HCT116 (cell line): ENCODE measurements around the gene KATNAL1.

ENCODE experiments used
- CEBPB ChIP-seq: IDR thresholded peaks from 2 replicates; pipeline ENCODE4 v1.6.1; 2012; ENCODE audit warnings: low read depth
- CTCF ChIP-seq, 3 experiments: fragments of 200-600 bp in 1 of 3; sonication (generic) in 1 of 3; IDR thresholded peaks in 2 of 3; conservative IDR thresholded peaks in 1 of 3; 2 replicates each; pipeline ENCODE4 v1.5.1; 2012 to 2017; ENCODE audit warnings: low read depth in 2 of 3, low read length in 2 of 3, antibody characterized with exemption in 1 of 3, borderline replicate concordance in 1 of 3, control low read depth in 1 of 3, mild to moderate bottlenecking in 1 of 3, mixed read lengths in 1 of 3, mixed run types in 1 of 3, moderate library complexity in 1 of 3; ENCODE audit not compliant: insufficient read depth in 1 of 3
- ELF1 ChIP-seq: IDR thresholded peaks from 2 replicates; pipeline ENCODE4 v1.6.1; 2012; ENCODE audit warnings: low read depth, borderline replicate concordance
- EZH2 ChIP-seq: fragments of 200-600 bp; sonication (generic); IDR thresholded peaks from 2 replicates; pipeline ENCODE4 v1.6.1; 2017; ENCODE audit warnings: antibody characterized with exemption, mixed run types
- MAX ChIP-seq: IDR thresholded peaks from 2 replicates; pipeline ENCODE4 v1.6.1; 2012
- POLR2A ChIP-seq: IDR thresholded peaks from 2 replicates; pipeline ENCODE4 v1.7.0; 2011; ENCODE audit warnings: borderline replicate concordance; ENCODE audit not compliant: insufficient read depth, insufficient read length; ENCODE audit errors: extremely low read depth
- POLR2AphosphoS5 ChIP-seq: IDR thresholded peaks from 2 replicates; pipeline ENCODE4 v1.6.1; 2011; ENCODE audit warnings: mild to moderate bottlenecking, low read depth, low read length, moderate library complexity
- RAD21 ChIP-seq: IDR thresholded peaks from 2 replicates; pipeline ENCODE4 v1.6.1; 2012; ENCODE audit warnings: low read depth, mild to moderate bottlenecking
- REST ChIP-seq: IDR thresholded peaks from 2 replicates; pipeline ENCODE4 v1.6.1; 2012; ENCODE audit warnings: low read depth
- SIN3A ChIP-seq: IDR thresholded peaks from 2 replicates; pipeline ENCODE4 v1.6.1; 2012; ENCODE audit warnings: low read depth
- SP1 ChIP-seq: IDR thresholded peaks from 2 replicates; pipeline ENCODE4 v1.6.1; 2012; ENCODE audit warnings: low read depth
- SRF ChIP-seq: IDR thresholded peaks from 2 replicates; pipeline ENCODE4 v1.6.1; 2012; ENCODE audit warnings: low read depth
- TCF7L2 ChIP-seq: IDR thresholded peaks from 2 replicates; pipeline ENCODE4 v1.7.0; 2011; ENCODE audit warnings: borderline replicate concordance, inconsistent platforms; ENCODE audit not compliant: insufficient read depth, insufficient read length; ENCODE audit errors: extremely low read depth
- YY1 ChIP-seq: IDR thresholded peaks from 2 replicates; pipeline ENCODE4 v1.6.1; 2011; ENCODE audit warnings: low read length, low read depth, moderate library complexity, mild to moderate bottlenecking; ENCODE audit not compliant: insufficient replicate concordance; ENCODE audit errors: extremely low read depth

GRCh38 chr13:30292325-30292724 is 15.0 kb downstream of the KATNAL1 start:
- TF ChIP-seq POLR2A (no peak), CTCF (IDR thresholded peaks at IDR 0.05 in 2 of 3, conservative IDR thresholded peaks at IDR 0.05 in 1 of 3; ENCODE audit: borderline replicate concordance in 1 of 3, insufficient read depth in 1 of 3, low read depth in 2 of 3, low read length in 2 of 3) (no peak), SP1 (no peak), TCF7L2 (no peak), POLR2AphosphoS5 (no peak), CEBPB (no peak), SRF (no peak), YY1 (no peak), EZH2 (no peak), REST (no peak), ELF1 (no peak), RAD21 (no peak), SIN3A (no peak), MAX (no peak)
